Renal cortical epithelial cell (primary cell): ENCODE data around the gene CEP68. TPM values are rescaled to one million over a fixed set of nuclear protein-coding genes. Genes with fewer than 3 reads are reported as not detected.
"Not testable (repeated sequence)": the region's sequence is repeated elsewhere in the genome, so short reads cannot be mapped to it uniquely, and the experiment has no call there.

ENCODE experiments used
- DNase-seq: peaks from one replicate; pipeline ENCODE4 v3.0.0-alpha.2; 2011; ENCODE audit warnings: low read depth
- total RNA-seq: library from RNA; depleted of rRNA; stranded (reverse); fragments of >200 nt; gene quantifications from 2 replicates; pipeline ENCODE4 v1.2.3, GENCODE V29; 2014

CEP68 gene
- total RNA-seq, 1 donor from 2014 or later = 19.1 TPM

- DNase-seq = peak; percentile 44
Measured at GRCh38 chr2:65031341-65032018, 24.7 kb upstream of the CEP68 start.

- no peak for DNase-seq
Measured at GRCh38 chr2:65032019-65032975, 23.9 kb upstream of the CEP68 start.

- DNase-seq = no peak
Measured at GRCh38 chr2:65033178-65033577, 23.0 kb upstream of the CEP68 start.

GRCh38 chr2:65033667-65034066 is 22.5 kb upstream of the CEP68 start:
- DNase-seq = not testable (repeated sequence)

GRCh38 chr2:65035351-65035943 is 20.8 kb upstream of the CEP68 start:
- peak; percentile 53 for DNase-seq

GRCh38 chr2:65037178-65037577 is 19.0 kb upstream of the CEP68 start:
- DNase-seq = no peak

- no peak for DNase-seq
Measured at GRCh38 chr2:65039640-65040039, 16.6 kb upstream of the CEP68 start.

GRCh38 chr2:65040400-65041261 is 15.6 kb upstream of the CEP68 start:
- peak; percentile 83 for DNase-seq

GRCh38 chr2:65043001-65043400 is 13.2 kb upstream of the CEP68 start:
- no peak for DNase-seq

GRCh38 chr2:65044097-65044735 is 12.0 kb upstream of the CEP68 start:
- DNase-seq = no peak

GRCh38 chr2:65045651-65046050 is 10.6 kb upstream of the CEP68 start:
- peak; percentile 83 for DNase-seq

- no peak for DNase-seq
Measured at GRCh38 chr2:65046633-65047407, 9.4 kb upstream of the CEP68 start.

GRCh38 chr2:65049010-65049639 is 7.1 kb upstream of the CEP68 start:
- DNase-seq = peak; percentile 48

- DNase-seq = no peak
Measured at GRCh38 chr2:65050931-65051330, 5.3 kb upstream of the CEP68 start.

GRCh38 chr2:65053199-65053598 is 3.0 kb upstream of the CEP68 start:
- DNase-seq = no peak

GRCh38 chr2:65054749-65055421 is 1.3 kb upstream of the CEP68 start:
- no peak for DNase-seq

- DNase-seq = no peak
Measured at GRCh38 chr2:65055422-65056214, 598 bp upstream of the CEP68 start.

GRCh38 chr2:65057054-65057375 is 799 bp downstream of the CEP68 start:
- no peak for DNase-seq
